ENCODE results near the gene MSI2. TPM values are rescaled to one million over a fixed set of nuclear protein-coding genes. Genes with fewer than 3 reads are reported as not detected.
A peak's percentile ranks its signal among the peaks of the same experiment; 100 is the strongest.

Gene MSI2
- total RNA-seq, 2 experiments from 2014 or later = 131 to 164 TPM

DNA sequence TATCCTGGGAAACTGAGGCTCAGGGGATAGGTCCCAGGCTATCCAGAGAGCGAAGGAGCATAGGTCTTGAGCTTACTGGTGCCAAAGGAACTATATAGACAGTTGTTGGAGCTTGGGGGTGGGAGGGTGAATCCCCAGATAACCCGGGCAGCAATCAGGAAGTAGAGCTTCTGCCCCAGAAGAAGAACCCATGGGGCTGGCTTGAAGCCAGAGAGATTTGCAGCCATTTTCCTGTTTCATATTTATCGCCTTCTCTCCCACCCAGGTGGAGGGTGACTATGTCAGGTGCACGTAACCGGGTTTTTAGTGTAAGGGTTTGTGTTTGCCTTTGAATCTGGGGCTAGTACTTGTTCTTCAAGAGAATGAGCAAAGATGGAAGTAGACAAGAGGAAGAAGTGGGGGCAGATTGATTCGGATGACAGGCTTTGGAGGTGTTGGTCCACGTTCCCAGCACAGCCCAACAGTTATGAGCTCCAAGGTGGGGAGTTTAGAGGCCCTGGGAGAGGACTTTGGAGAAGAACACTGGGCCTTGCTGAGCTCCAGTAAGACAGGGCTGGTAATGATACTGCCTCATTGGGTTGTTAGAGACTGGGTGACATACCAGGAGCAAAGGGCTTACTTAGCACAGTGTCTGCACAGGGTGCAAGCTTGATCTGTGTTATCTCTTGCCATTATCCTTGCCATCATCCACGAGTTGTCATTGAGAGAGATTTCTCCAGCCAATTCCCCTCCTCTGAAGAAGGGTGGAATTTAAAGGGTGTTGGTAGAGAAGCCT, 343.1 kb downstream of the MSI2 start:
- no peaks in the 10 kb centered on the region for H4K20me1 ChIP-seq (ENCODE audit: insufficient read depth, low read length)
- peak overlapping the region; percentile 50 for H3K27ac ChIP-seq (ENCODE audit: low read depth, low read length, poor library complexity, severe bottlenecking)
- H2AFZ ChIP-seq (ENCODE audit: low read length) = no peak overlapping the region
- POLR2A ChIA-PET = interaction anchor here (1.1 to 2.5 kb wide), 3 partner anchors 24 to 73 kb away, joined by 4 to 6 read pairs (median 4); no protein-coding TSS in a partner anchor
- intact Hi-C loops (cut with micrococcal nuclease; ENCODE audit: unreplicated experiment) = loop anchor here (5.0 to 10.0 kb wide), 2 partner anchors 138 to 465 kb away; no protein-coding TSS in a partner anchor
- H3K4me3 ChIP-seq (ENCODE audit: low read depth, low read length, poor library complexity, severe bottlenecking) = no peak overlapping the region
- no peak for TF ChIP-seq EZH2phosphoT487 (IDR thresholded peaks at IDR 0.05; ENCODE audit: borderline replicate concordance, low read depth, low read length)
- H3K4me1 ChIP-seq (ENCODE audit: insufficient read depth, low read length, poor library complexity, severe bottlenecking) = peaks cover 61% of the 10 kb centered on the region
- no TSS peak for BruUV-seq (replicated peaks)
- peak overlapping the region; percentile 38 for H3K4me2 ChIP-seq (ENCODE audit: low read length)
- H3K9me3 ChIP-seq (ENCODE audit: low read length) = no peaks in the 10 kb centered on the region
- H3K36me3 ChIP-seq (ENCODE audit: insufficient read depth, low read length) = peaks cover 5% of the 10 kb centered on the region
- H3K9me2 ChIP-seq (ENCODE audit: insufficient read depth, low read length) = no peaks in the 10 kb centered on the region
- peak; percentile 50 for DNase-seq (ENCODE audit: low spot score)
- H3K79me2 ChIP-seq (ENCODE audit: insufficient read depth, low read depth, low read length) = no peaks in the 10 kb centered on the region
- CTCF ChIA-PET (ENCODE audit: unreplicated experiment) = interaction anchor here (1.0 to 1.9 kb wide), 3 partner anchors 47 to 73 kb away, joined by 3 to 8 read pairs (median 6); no protein-coding TSS in a partner anchor

GRCh38 chr17:57600074-57600473, 343.8 kb downstream of the MSI2 start:
- Histone ChIP-seq H3K9me3 (ENCODE audit: low read length) (no peaks in the 10 kb centered on the region), H4K20me1 (ENCODE audit: insufficient read depth, low read length) (no peaks in the 10 kb centered on the region), H2AFZ (ENCODE audit: low read length) (no peak overlapping the region), H3K4me3 (ENCODE audit: low read depth, low read length, poor library complexity, severe bottlenecking) (no peak overlapping the region), H3K4me2 (ENCODE audit: low read length) (peak overlapping the region; percentile 38), H3K79me2 (ENCODE audit: insufficient read depth, low read depth, low read length) (no peaks in the 10 kb centered on the region), H3K27ac (ENCODE audit: low read depth, low read length, poor library complexity, severe bottlenecking) (peak overlapping the region; percentile 50), H3K4me1 (ENCODE audit: insufficient read depth, low read length, poor library complexity, severe bottlenecking) (peaks cover 63% of the 10 kb centered on the region), H3K9me2 (ENCODE audit: insufficient read depth, low read length) (no peaks in the 10 kb centered on the region), H3K36me3 (ENCODE audit: insufficient read depth, low read length) (peaks cover 5% of the 10 kb centered on the region)
- CTCF ChIA-PET (ENCODE audit: unreplicated experiment) = interaction anchor here (1.0 to 1.9 kb wide), 2 partner anchors 48 to 64 kb away, joined by 3 to 6 read pairs; no protein-coding TSS in a partner anchor
- no TSS peak for BruUV-seq (replicated peaks)
- intact Hi-C loops (cut with micrococcal nuclease; ENCODE audit: unreplicated experiment) = loop anchor here (10.0 kb wide), 1 partner anchor 465 kb away; no protein-coding TSS in a partner anchor
- POLR2A ChIA-PET = interaction anchor here (1.1 to 2.5 kb wide), 3 partner anchors 23 to 72 kb away, joined by 4 to 6 read pairs (median 4); no protein-coding TSS in a partner anchor
- no peak for TF ChIP-seq CTCF (conservative IDR thresholded peaks at IDR 0.05; ENCODE audit: low read length)
- no peak for TF ChIP-seq EZH2phosphoT487 (IDR thresholded peaks at IDR 0.05; ENCODE audit: borderline replicate concordance, low read depth, low read length)
- DNase-seq (ENCODE audit: low spot score) = peak; percentile 28

- H3K79me2 ChIP-seq (ENCODE audit: insufficient read depth, low read depth, low read length) = no peaks in the 10 kb centered on the region
- ChIA-PET CTCF (ENCODE audit: unreplicated experiment) (interaction anchor here (0.6 kb wide), 2 partner anchors 161 to 181 kb away, joined by 3 to 9 read pairs; no protein-coding TSS in a partner anchor), POLR2A (interaction anchor here (0.6 to 1.1 kb wide), 4 partner anchors 8 to 357 kb away, joined by 3 to 4 read pairs (median 3); no protein-coding TSS in a partner anchor)
- no peaks in the 10 kb centered on the region for H3K9me3 ChIP-seq (ENCODE audit: low read length)
- intact Hi-C loops (cut with micrococcal nuclease; ENCODE audit: unreplicated experiment) = loop anchor here (10.0 kb wide), 1 partner anchor 466 kb away; no protein-coding TSS in a partner anchor
- DNase-seq (ENCODE audit: low spot score) = no peak
- TF ChIP-seq CTCF (conservative IDR thresholded peaks at IDR 0.05; ENCODE audit: low read length) = no peak
- TF ChIP-seq EZH2phosphoT487 (IDR thresholded peaks at IDR 0.05; ENCODE audit: borderline replicate concordance, low read depth, low read length) = no peak
- peaks cover 70% of the 10 kb centered on the region for H3K4me1 ChIP-seq (ENCODE audit: insufficient read depth, low read length, poor library complexity, severe bottlenecking)
- H3K4me2 ChIP-seq (ENCODE audit: low read length) = no peak overlapping the region
- no TSS peak for BruUV-seq (replicated peaks)
- H2AFZ ChIP-seq (ENCODE audit: low read length) = no peak overlapping the region
- no peak overlapping the region for H3K27ac ChIP-seq (ENCODE audit: low read depth, low read length, poor library complexity, severe bottlenecking)
- peaks cover 5% of the 10 kb centered on the region for H3K36me3 ChIP-seq (ENCODE audit: insufficient read depth, low read length)
- H3K9me2 ChIP-seq (ENCODE audit: insufficient read depth, low read length) = no peaks in the 10 kb centered on the region
- H3K4me3 ChIP-seq (ENCODE audit: low read depth, low read length, poor library complexity, severe bottlenecking) = no peak overlapping the region
- no peaks in the 10 kb centered on the region for H4K20me1 ChIP-seq (ENCODE audit: insufficient read depth, low read length)
Observed at GRCh38 chr17:57601143-57601735, 344.9 kb downstream of the MSI2 start.
